Activated naive CD4-positive, alpha-beta T cell treated with anti-CD3 and anti-CD28 coated beads, Interleukin-2, amount 50 U/mL, for 72 hours (primary cell): Measurements from ENCODE around the gene SLC30A7. TPM values are rescaled to one million over a fixed set of nuclear protein-coding genes. Genes with fewer than 3 reads are reported as not detected.
"Not testable (repeated sequence)": the region's sequence is repeated elsewhere in the genome, so short reads cannot be mapped to it uniquely, and the experiment has no call there.

Experiments used
- ATAC-seq, 2 donors: fragments of 150-1000 bp; cut with Tn5 transposase; 2 replicates each; pipeline ENCODE4 v1.10.0; 2021; ENCODE audit warnings: mild to moderate bottlenecking in 2 of 2, moderate library complexity in 2 of 2
- DNase-seq, 2 donors: peaks; one replicate each; pipeline ENCODE4 v3.0.0; 2021 to 2022; ENCODE audit warnings: low spot score in 2 of 2
- H3K27ac Mint-ChIP-seq, 2 donors: one replicate each; pipeline ENCODE4 v1.8.0; 2022; ENCODE audit warnings: mild to moderate bottlenecking in 2 of 2, mixed read lengths in 2 of 2
- H3K36me3 Mint-ChIP-seq, 2 donors: one replicate each; pipeline ENCODE4 v1.8.0; 2022; ENCODE audit warnings: mixed read lengths in 2 of 2
- H3K9me3 Mint-ChIP-seq, 2 donors: one replicate each; pipeline ENCODE4 v1.8.0; 2022; ENCODE audit warnings: mixed read lengths in 2 of 2
- total RNA-seq, 2 donors: library from RNA; stranded (reverse); gene quantifications; one replicate each; pipeline ENCODE4 v1.2.3, GENCODE V29; 2022

Gene SLC30A7
- total RNA-seq, 2 donors from 2014 or later: 39.0 to 42.2 TPM

- DNase-seq (no peak), ATAC-seq (no peak)
- Mint-ChIP-seq H3K9me3 (no peaks in the 10 kb centered on the region), H3K27ac (no peak overlapping the region), H3K36me3 (no peaks in the 10 kb centered on the region)
Observed at GRCh38 chr1:100879422-100879821, 16.5 kb upstream of the SLC30A7 start.

GRCh38 chr1:100881687-100882086 is 14.2 kb upstream of the SLC30A7 start:
- Mint-ChIP-seq H3K9me3 (no peaks in the 10 kb centered on the region), H3K27ac (no peak overlapping the region), H3K36me3 (no peaks in the 10 kb centered on the region)
- no peak for DNase-seq
- no peak for ATAC-seq

GRCh38 chr1:100882698-100883097 is 13.2 kb upstream of the SLC30A7 start:
- no peak for ATAC-seq
- DNase-seq: no peak
- H3K9me3 Mint-ChIP-seq: no peaks in the 10 kb centered on the region
- no peaks in the 10 kb centered on the region for H3K36me3 Mint-ChIP-seq
- no peak overlapping the region for H3K27ac Mint-ChIP-seq

- ATAC-seq (no peak), DNase-seq (no peak)
- peaks cover under 1 to 10% of the 10 kb centered on the region in 2 donors for H3K36me3 Mint-ChIP-seq
- H3K27ac Mint-ChIP-seq: no peak overlapping the region
- peaks cover 0 to 6% of the 10 kb centered on the region in 2 donors for H3K9me3 Mint-ChIP-seq
Observed at GRCh38 chr1:100883963-100884362, 11.9 kb upstream of the SLC30A7 start.

GRCh38 chr1:100889007-100889406 is 6.9 kb upstream of the SLC30A7 start:
- ATAC-seq: peak in 1 of 2 donors; percentile 78
- not testable (repeated sequence) for DNase-seq, H3K27ac Mint-ChIP-seq
- peaks cover 6 to 19% of the 10 kb centered on the region in 2 donors for H3K9me3 Mint-ChIP-seq
- H3K36me3 Mint-ChIP-seq: peaks cover 24 to 47% of the 10 kb centered on the region in 2 donors

GRCh38 chr1:100889869-100890482 is 5.9 kb upstream of the SLC30A7 start:
- ATAC-seq, H3K27ac Mint-ChIP-seq, DNase-seq: not testable (repeated sequence)
- Mint-ChIP-seq H3K9me3 (peaks cover 6 to 19% of the 10 kb centered on the region in 2 donors), H3K36me3 (peaks cover 29 to 50% of the 10 kb centered on the region in 2 donors)

GRCh38 chr1:100891380-100891779 is 4.5 kb upstream of the SLC30A7 start:
- DNase-seq (no peak), ATAC-seq (no peak)
- no peak overlapping the region for H3K27ac Mint-ChIP-seq
- H3K9me3 Mint-ChIP-seq: peaks cover 6 to 19% of the 10 kb centered on the region in 2 donors
- H3K36me3 Mint-ChIP-seq: peaks cover 40 to 58% of the 10 kb centered on the region in 2 donors

GRCh38 chr1:100892554-100892953 is 3.3 kb upstream of the SLC30A7 start:
- H3K36me3 Mint-ChIP-seq: peaks cover 49 to 66% of the 10 kb centered on the region in 2 donors
- DNase-seq (no peak), ATAC-seq (no peak)
- H3K27ac Mint-ChIP-seq: no peak overlapping the region
- H3K9me3 Mint-ChIP-seq: peaks cover 6 to 19% of the 10 kb centered on the region in 2 donors

- ATAC-seq (no peak), DNase-seq (no peak)
- peak overlapping the region in 1 of 2 donors; percentile 29 for H3K27ac Mint-ChIP-seq
Observed at GRCh38 chr1:100893718-100894117, 2.2 kb upstream of the SLC30A7 start.

GRCh38 chr1:100894603-100895539 is 1.0 kb upstream of the SLC30A7 start, which contains the start of gene EXTL2:
EXTL2 (minus strand) TSS chr1:100894842; CDS start chr1:100888757, 6,085 bp downstream.
- peak; percentile 23 to 32 for ATAC-seq
- peaks cover 45 to 67% of the 10 kb centered on the region in 2 donors for H3K36me3 Mint-ChIP-seq
- DNase-seq: peak; percentile 55 to 85
- peak within 1 kb of the TSS; percentile 98 to 100 for H3K27ac Mint-ChIP-seq
- H3K9me3 Mint-ChIP-seq: peaks cover 6 to 13% of the 10 kb centered on the region in 2 donors

More at GRCh38 chr1:100893718-100894117, 2.2 kb upstream of the SLC30A7 start:
- H3K9me3 Mint-ChIP-seq: peaks cover 6 to 13% of the 10 kb centered on the region in 2 donors
- H3K36me3 Mint-ChIP-seq: peaks cover 53 to 67% of the 10 kb centered on the region in 2 donors

GRCh38 chr1:100896481-100896982 is 642 bp downstream of the SLC30A7 start:
- DNase-seq (peak; percentile 59 to 64), ATAC-seq (peak; percentile 70 to 80)
- Mint-ChIP-seq H3K27ac (peak overlapping the region; percentile 98 to 100), H3K36me3 (peaks cover 29 to 62% of the 10 kb centered on the region in 2 donors), H3K9me3 (no peaks in the 10 kb centered on the region)

- no peak overlapping the region for H3K27ac Mint-ChIP-seq
- ATAC-seq (no peak), DNase-seq (no peak)
- H3K9me3 Mint-ChIP-seq: peaks cover 4 to 5% of the 10 kb centered on the region in 2 donors
- H3K36me3 Mint-ChIP-seq: peaks cover 23 to 54% of the 10 kb centered on the region in 2 donors
Observed at GRCh38 chr1:100902365-100902764, 6.5 kb downstream of the SLC30A7 start.

- DNase-seq (no peak), ATAC-seq (no peak)
- H3K36me3 Mint-ChIP-seq: peaks cover 28 to 44% of the 10 kb centered on the region in 2 donors
- H3K27ac Mint-ChIP-seq: no peak overlapping the region
- H3K9me3 Mint-ChIP-seq: peaks cover 4 to 5% of the 10 kb centered on the region in 2 donors
Observed at GRCh38 chr1:100903777-100904176, 7.9 kb downstream of the SLC30A7 start.

- Mint-ChIP-seq H3K36me3 (peaks cover 28 to 37% of the 10 kb centered on the region in 2 donors), H3K27ac (no peak overlapping the region), H3K9me3 (peaks cover 4 to 5% of the 10 kb centered on the region in 2 donors)
- no peak for ATAC-seq
- DNase-seq: no peak
Observed at GRCh38 chr1:100904528-100904927, 8.6 kb downstream of the SLC30A7 start.

- H3K9me3 Mint-ChIP-seq: peaks cover 4 to 5% of the 10 kb centered on the region in 2 donors
- DNase-seq (no peak), ATAC-seq (no peak)
- peaks cover 28 to 32% of the 10 kb centered on the region in 2 donors for H3K36me3 Mint-ChIP-seq
- H3K27ac Mint-ChIP-seq: no peak overlapping the region
Observed at GRCh38 chr1:100905181-100905580, 9.3 kb downstream of the SLC30A7 start.

- peaks cover 32 to 33% of the 10 kb centered on the region in 2 donors for H3K36me3 Mint-ChIP-seq
- DNase-seq: no peak
- peak overlapping the region in 1 of 2 donors; percentile 74 for H3K27ac Mint-ChIP-seq
- peaks cover 4 to 5% of the 10 kb centered on the region in 2 donors for H3K9me3 Mint-ChIP-seq
- no peak for ATAC-seq
Observed at GRCh38 chr1:100907887-100908286, 12.0 kb downstream of the SLC30A7 start.

- Mint-ChIP-seq H3K27ac (peak overlapping the region in 1 of 2 donors; percentile 69), H3K9me3 (peaks cover 4 to 5% of the 10 kb centered on the region in 2 donors), H3K36me3 (peaks cover 32 to 41% of the 10 kb centered on the region in 2 donors)
- DNase-seq (no peak), ATAC-seq (peak in 1 of 2 donors; percentile 74)
Observed at GRCh38 chr1:100909018-100909417, 13.1 kb downstream of the SLC30A7 start.
